Epithelial cell of esophagus (primary cell): Measurements from ENCODE around the gene OXSR1.
A peak's percentile ranks its signal among the peaks of the same experiment; 100 is the strongest.
"Not testable (repeated sequence)": the region's sequence is repeated elsewhere in the genome, so short reads cannot be mapped to it uniquely, and the experiment has no call there.

Source experiments
- DNase-seq: peaks from one replicate; pipeline ENCODE4 v3.0.0; 2010; ENCODE audit warnings: low read depth
- H3K4me3 ChIP-seq: 2 replicates; pipeline ENCODE4 v1.5.1; 2011; ENCODE audit warnings: mild to moderate bottlenecking, low read length, control low read depth
- CTCF ChIP-seq: IDR thresholded peaks from 2 replicates; pipeline ENCODE4 v1.5.1; 2011; ENCODE audit warnings: low read depth, mild to moderate bottlenecking, low read length, control low read depth, inconsistent platforms; ENCODE audit not compliant: insufficient read depth; ENCODE audit errors: missing control alignments

OXSR1 gene

GRCh38 chr3:38130631-38131065 is 34.7 kb upstream of the OXSR1 start:
- TF ChIP-seq CTCF: no peak
- no peak overlapping the region for H3K4me3 ChIP-seq
- DNase-seq: no peak

- peak; percentile 47 for TF ChIP-seq CTCF
- no peak overlapping the region for H3K4me3 ChIP-seq
- DNase-seq: peak; percentile 44
These were observed 33.5 kb upstream of the OXSR1 start for GRCh38 chr3:38131621-38132369.

GRCh38 chr3:38133209-38133556 is 32.2 kb upstream of the OXSR1 start:
- H3K4me3 ChIP-seq: no peak overlapping the region
- no peak for DNase-seq
- no peak for TF ChIP-seq CTCF

- DNase-seq: peak; percentile 70
- no peak overlapping the region for H3K4me3 ChIP-seq
- no peak for TF ChIP-seq CTCF
These were observed 31.6 kb upstream of the OXSR1 start for GRCh38 chr3:38133557-38134405.

GRCh38 chr3:38134517-38135143 is 30.7 kb upstream of the OXSR1 start:
- DNase-seq, H3K4me3 ChIP-seq: not testable (repeated sequence)

- peak overlapping the region; percentile 82 for H3K4me3 ChIP-seq
- DNase-seq: not testable (repeated sequence)
These were observed 29.6 kb upstream of the OXSR1 start for GRCh38 chr3:38135621-38136277.

- peak overlapping the region; percentile 82 for H3K4me3 ChIP-seq
- TF ChIP-seq CTCF: no peak
- DNase-seq: no peak
These were observed 29.0 kb upstream of the OXSR1 start for GRCh38 chr3:38136393-38136776.
